Measurements from ENCODE around the gene PLAGL1.
"Not testable (repeated sequence)": the region's sequence is repeated elsewhere in the genome, so short reads cannot be mapped to it uniquely, and the experiment has no call there.

PLAGL1 gene

GRCh38 chr6:143929975-143930374 lies 78.1 kb downstream of the PLAGL1 start:
- CTCF ChIA-PET = interaction anchor here (0.6 kb wide), 1 partner anchor 71 kb away, joined by 4 read pairs; no protein-coding TSS in a partner anchor
- no peak for DNase-seq (ENCODE audit: low spot score)
- H3K27ac ChIP-seq = no peak overlapping the region
- POLR2A ChIA-PET (ENCODE audit: low non-redundant PET) = no interaction called here
- TF ChIP-seq CTCF (conservative IDR thresholded peaks at IDR 0.05; ENCODE audit: low read depth) = no peak

- no peak for TF ChIP-seq CTCF (conservative IDR thresholded peaks at IDR 0.05; ENCODE audit: low read depth)
- DNase-seq (ENCODE audit: low spot score) = no peak
- H3K27ac ChIP-seq = no peak overlapping the region
- CTCF ChIA-PET = no interaction called here
- POLR2A ChIA-PET (ENCODE audit: low non-redundant PET) = no interaction called here
Measured at GRCh38 chr6:143928853-143929252, 79.2 kb downstream of the PLAGL1 start.

GRCh38 chr6:143917026-143917425 lies 91.0 kb downstream of the PLAGL1 start:
- DNase-seq (ENCODE audit: low spot score); H3K27ac ChIP-seq; POLR2A ChIA-PET (ENCODE audit: low non-redundant PET); CTCF ChIA-PET: not testable (repeated sequence)

GRCh38 chr6:143912671-143913070 lies 95.4 kb downstream of the PLAGL1 start:
- ChIA-PET POLR2A (ENCODE audit: low non-redundant PET) (no interaction called here), CTCF (no interaction called here)
- no peak for TF ChIP-seq CTCF (conservative IDR thresholded peaks at IDR 0.05; ENCODE audit: low read depth)
- H3K27ac ChIP-seq = no peak overlapping the region
- no peak for DNase-seq (ENCODE audit: low spot score)

GRCh38 chr6:143911028-143911427 lies 97.0 kb downstream of the PLAGL1 start:
- CTCF ChIA-PET = no interaction called here
- no peak overlapping the region for H3K27ac ChIP-seq
- POLR2A ChIA-PET (ENCODE audit: low non-redundant PET) = no interaction called here
- TF ChIP-seq CTCF (conservative IDR thresholded peaks at IDR 0.05; ENCODE audit: low read depth) = no peak
- no peak for DNase-seq (ENCODE audit: low spot score)

- no peak for DNase-seq (ENCODE audit: low spot score)
- CTCF ChIA-PET = no interaction called here
- no peak for TF ChIP-seq CTCF (conservative IDR thresholded peaks at IDR 0.05; ENCODE audit: low read depth)
- H3K27ac ChIP-seq = no peak overlapping the region
- POLR2A ChIA-PET (ENCODE audit: low non-redundant PET) = no interaction called here
Measured at GRCh38 chr6:143902827-143903226, 105.2 kb downstream of the PLAGL1 start.

GRCh38 chr6:143901885-143902750 lies 105.9 kb downstream of the PLAGL1 start:
- H3K27ac ChIP-seq = no peak overlapping the region
- DNase-seq (ENCODE audit: low spot score) = no peak
- POLR2A ChIA-PET (ENCODE audit: low non-redundant PET) = no interaction called here
- TF ChIP-seq CTCF (conservative IDR thresholded peaks at IDR 0.05; ENCODE audit: low read depth) = no peak
- CTCF ChIA-PET = no interaction called here
